OCI-LY1 (cell line): Measurements from ENCODE around the gene TYW1B.

ENCODE experiments used
- EZH2 ChIP-seq: fragments of 200-600 bp; sonication (generic), shearing (Covaris generic); IDR thresholded peaks from 2 replicates; pipeline ENCODE4 v1.8.0; 2017; ENCODE audit warnings: borderline replicate concordance, mixed run types, mild to moderate bottlenecking, antibody characterized with exemption, low read length, moderate library complexity, mixed read lengths
- TF ChIP-seq, protein P1 (sequence below): fragments of 200-600 bp; sonication (generic), shearing (Covaris generic); IDR thresholded peaks from 2 replicates; pipeline ENCODE4 v1.5.1; 2017; ENCODE audit warnings: mild to moderate bottlenecking, antibody characterized with exemption, low read length, moderate library complexity, mixed read lengths

DNA sequence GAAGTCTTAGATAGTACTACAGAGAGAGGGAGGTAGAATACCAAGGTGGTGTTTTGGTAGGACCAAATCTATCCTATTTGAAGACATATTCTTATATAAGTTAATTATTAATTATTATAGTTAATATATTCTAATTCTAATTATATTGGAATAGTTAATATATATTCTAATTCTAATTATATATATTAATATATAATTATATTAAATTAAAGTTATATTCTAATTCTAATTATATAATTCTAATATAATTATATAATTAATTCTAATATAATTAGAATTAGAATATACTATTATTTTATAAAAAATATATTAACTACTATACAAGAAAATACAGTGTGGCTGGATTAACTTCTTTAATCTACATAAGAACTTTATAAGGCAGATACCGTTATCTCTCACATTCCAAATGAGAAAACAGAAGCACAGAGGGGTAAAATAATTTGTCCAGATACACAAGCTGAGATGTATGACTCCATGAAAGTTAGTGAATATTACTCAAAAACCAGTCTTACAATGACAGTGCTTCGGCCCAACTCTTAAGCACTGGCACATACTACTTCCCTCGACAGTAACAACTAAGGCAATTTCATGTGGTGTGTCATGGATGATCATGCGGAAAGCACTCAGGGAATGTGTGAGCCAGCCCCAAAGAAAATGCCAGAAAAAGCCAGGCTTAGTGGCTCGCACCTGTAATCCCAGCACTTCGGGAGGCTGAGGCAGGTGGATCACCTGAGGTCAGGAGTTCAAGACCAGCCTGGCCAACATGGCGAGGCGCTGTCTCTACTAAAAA lies 42.6 kb downstream of the TYW1B start:
- TF ChIP-seq, protein P1, sequence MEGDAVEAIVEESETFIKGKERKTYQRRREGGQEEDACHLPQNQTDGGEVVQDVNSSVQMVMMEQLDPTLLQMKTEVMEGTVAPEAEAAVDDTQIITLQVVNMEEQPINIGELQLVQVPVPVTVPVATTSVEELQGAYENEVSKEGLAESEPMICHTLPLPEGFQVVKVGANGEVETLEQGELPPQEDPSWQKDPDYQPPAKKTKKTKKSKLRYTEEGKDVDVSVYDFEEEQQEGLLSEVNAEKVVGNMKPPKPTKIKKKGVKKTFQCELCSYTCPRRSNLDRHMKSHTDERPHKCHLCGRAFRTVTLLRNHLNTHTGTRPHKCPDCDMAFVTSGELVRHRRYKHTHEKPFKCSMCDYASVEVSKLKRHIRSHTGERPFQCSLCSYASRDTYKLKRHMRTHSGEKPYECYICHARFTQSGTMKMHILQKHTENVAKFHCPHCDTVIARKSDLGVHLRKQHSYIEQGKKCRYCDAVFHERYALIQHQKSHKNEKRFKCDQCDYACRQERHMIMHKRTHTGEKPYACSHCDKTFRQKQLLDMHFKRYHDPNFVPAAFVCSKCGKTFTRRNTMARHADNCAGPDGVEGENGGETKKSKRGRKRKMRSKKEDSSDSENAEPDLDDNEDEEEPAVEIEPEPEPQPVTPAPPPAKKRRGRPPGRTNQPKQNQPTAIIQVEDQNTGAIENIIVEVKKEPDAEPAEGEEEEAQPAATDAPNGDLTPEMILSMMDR = no peak
- TF ChIP-seq EZH2 = no peak
